ENCODE results near the gene MYL5.
"Not testable (repeated sequence)": the region's sequence is repeated elsewhere in the genome, so short reads cannot be mapped to it uniquely, and the experiment has no call there.

MYL5 gene

DNA sequence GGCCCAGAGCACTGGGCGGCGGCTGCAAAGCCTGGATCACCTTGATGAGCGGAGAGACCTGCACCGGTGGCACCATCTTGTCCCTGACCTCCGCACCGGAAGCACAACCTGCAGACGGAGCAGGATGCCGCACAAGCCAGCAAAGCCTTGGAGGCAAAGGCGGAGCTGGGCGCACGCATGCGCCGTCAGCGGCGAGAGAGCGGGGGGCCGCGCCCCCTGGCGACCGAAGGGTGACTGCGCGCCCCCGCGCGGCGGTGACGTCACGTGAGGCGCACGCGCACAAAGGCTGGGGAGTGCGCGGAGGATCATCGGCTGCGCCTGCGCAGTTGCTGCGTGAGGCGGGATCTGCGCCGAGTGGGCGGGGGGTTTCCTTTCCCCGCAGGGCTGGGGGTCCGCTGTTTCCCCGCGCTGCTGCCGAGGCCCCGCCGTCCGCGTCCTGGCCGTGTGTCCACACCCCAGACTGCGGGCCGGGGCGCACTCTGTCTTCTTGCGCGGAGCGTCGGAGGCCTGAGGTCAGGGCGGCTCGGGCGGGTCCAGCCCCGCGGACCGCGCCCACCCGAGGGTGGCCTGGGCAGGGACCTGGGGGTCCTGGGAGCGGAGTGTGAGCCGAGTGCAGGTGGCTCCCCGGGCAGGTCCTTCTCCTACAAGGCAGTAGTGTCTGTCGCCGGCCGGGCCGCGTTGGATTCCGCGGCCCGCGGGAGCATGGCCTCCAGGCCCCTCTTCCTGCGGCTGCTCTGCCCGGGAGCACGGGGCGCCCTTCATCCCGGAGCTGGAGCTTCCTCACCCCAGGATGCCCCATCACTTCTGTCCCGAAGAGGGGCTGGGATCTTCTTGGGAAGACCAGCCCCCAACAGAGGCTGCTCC is at the start of gene MYL5, which contains the start of gene ATP5ME:
Gene MYL5, plus strand, starts transcription at position 371 of the 864 bp plus-strand sequence. CDS start 3,485 bp downstream, outside the sequence.
Gene ATP5ME, minus strand, starts transcription at position 105 of the 864 bp plus-strand sequence. Its CDS starts 29 bp downstream, at position 76.
- peak; percentile 96 to 98 for DNase-seq (ENCODE audit: low read depth in 2 of 2)

DNA sequence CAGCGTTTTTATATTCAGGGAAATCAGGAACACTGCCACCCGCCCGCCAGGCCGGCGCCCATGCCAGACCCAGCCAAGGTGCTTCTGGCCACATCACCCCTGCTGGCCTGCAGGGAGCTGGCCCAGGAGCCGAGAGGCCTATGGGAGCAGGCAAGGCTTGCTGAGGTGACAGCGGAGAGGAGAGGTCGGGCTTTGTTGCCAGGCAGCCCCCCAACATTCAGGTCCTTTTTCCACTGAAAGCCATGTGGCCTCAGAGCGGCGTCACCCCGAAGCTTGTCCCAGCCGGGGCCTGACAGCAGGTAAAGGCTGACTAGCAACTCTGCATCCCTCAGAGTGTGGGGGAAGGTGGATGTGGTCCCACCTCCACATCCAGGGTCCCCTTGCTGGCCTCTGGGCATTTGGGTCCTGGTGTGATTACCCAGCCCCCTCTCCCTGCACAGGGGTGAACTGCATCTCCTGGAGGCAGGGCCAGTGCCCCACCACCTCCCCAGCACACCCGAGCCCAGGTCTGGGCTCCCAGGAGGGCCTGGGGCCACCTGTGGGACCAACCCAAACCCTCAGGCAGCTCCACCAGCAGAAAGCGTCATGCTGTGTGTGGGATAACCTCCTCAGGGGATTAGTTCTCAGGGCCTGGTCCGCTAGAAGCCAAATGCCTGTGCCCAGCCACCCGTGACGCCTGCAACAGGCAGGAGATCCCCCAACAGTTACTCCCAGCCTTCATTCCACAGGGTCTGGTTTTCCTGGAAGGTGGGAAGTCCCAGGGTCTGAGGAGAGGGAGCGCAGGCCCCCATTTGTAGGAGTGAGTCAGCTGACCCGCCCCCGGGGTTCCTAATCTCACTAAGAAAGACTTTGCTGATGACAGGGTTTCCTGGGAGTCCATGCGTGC is 49.4 kb upstream of the MYL5 start, which contains the start of gene PDE6B:
Gene PDE6B, plus strand, starts transcription at position 869 of the 886 bp plus-strand sequence. CDS start 54 bp downstream, outside the sequence.
- no peak for DNase-seq (ENCODE audit: low read depth in 2 of 2)

- no peak for DNase-seq (ENCODE audit: low read depth in 2 of 2)
These were observed 48.6 kb upstream of the MYL5 start for GRCh38 chr4:625631-626161.

DNA sequence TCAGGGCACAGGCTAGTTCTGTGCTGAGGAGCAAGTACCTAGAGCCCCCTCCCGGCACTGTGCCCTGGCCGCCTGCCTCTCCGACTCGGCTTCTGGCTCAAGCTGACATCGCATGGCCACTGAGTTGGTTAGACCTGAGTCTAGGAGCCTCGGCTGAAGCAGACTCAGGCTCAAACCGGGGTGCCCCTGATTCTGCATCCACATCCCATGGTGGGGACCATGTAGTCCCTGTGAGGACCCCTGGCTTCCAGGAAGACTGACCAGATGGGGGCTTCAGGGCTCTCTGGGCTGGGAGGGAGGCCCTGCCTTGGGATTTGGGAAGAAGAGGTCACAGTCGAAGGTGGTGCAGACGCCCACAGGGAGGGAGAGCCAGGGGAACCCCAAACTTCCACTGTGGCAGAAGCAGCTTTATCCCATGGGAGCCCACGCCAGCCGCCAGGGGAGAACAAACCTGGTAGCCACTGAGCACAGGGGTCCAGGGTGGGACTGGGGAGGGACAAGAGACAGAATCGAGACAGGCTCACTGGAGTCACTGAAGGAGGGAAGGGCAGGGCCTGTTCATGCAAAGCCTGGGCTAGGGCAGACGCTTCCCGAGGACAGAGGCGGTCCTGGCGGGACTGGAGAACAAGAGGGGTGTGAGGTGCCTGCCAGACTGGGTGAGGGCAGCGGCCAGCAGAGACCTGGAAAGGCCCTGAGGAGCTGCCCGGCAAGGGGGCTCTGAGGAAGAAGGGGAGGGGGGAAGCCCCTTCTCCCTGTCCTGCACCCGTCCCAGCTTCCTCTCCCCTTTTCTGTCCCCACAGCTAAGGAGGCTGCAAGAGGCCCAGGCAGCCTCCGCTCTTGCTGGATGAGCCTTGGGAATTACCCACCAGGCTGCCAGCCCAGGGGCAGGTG is 47.9 kb upstream of the MYL5 start:
- DNase-seq (ENCODE audit: low read depth in 2 of 2), result no peak

DNA sequence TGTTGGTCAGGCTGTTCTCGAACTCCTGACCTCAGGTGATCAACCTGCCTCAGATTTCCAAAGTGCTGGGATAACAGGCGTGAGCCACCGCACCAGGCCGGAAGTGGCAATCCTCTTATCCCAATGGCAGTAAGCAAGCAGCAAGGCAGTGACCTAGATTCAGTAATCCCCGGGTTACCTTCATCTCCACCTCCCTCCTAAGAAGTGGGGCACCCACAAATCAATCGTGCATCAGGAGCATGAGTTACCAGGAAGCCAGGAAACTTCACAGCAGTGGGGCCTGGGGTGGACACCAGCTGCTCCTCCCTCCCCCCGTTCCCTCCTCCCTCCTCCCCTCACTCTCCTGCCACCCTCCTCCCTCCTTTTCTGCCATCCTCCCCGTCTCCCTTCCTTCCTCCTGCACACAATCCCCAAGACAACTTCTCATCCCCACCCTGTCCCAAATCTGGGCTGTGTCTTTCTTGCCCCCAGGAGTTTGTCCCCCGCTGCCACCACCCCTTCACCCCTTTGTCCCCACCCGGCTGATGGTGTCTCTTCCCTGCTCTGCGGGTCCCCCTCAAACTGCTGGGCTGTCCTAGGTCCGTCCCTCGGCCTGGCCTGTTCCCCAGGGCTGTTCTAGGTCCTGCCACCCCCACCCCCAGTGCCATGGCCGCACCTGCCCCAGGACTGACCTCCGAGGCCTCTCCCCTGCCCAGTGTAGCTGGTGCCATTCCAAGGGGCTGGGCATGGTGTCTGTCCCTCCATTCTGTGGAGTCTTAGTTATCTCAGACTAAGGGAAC is 46.8 kb upstream of the MYL5 start:
- no peak for DNase-seq (ENCODE audit: low read depth in 2 of 2)

GRCh38 chr4:628311-628741 is 46.0 kb upstream of the MYL5 start:
- no peak for DNase-seq (ENCODE audit: low read depth in 2 of 2)

- no peak for DNase-seq (ENCODE audit: low read depth in 2 of 2)
These were observed 45.3 kb upstream of the MYL5 start for GRCh38 chr4:628821-629635.

GRCh38 chr4:629636-629914 is 44.8 kb upstream of the MYL5 start:
- no peak for DNase-seq (ENCODE audit: low read depth in 2 of 2)

- DNase-seq (ENCODE audit: low read depth in 2 of 2), result no peak
These were observed 44.3 kb upstream of the MYL5 start for GRCh38 chr4:629915-630641.

GRCh38 chr4:630656-631055 is 43.7 kb upstream of the MYL5 start:
- DNase-seq (ENCODE audit: low read depth in 2 of 2), result no peak

DNA sequence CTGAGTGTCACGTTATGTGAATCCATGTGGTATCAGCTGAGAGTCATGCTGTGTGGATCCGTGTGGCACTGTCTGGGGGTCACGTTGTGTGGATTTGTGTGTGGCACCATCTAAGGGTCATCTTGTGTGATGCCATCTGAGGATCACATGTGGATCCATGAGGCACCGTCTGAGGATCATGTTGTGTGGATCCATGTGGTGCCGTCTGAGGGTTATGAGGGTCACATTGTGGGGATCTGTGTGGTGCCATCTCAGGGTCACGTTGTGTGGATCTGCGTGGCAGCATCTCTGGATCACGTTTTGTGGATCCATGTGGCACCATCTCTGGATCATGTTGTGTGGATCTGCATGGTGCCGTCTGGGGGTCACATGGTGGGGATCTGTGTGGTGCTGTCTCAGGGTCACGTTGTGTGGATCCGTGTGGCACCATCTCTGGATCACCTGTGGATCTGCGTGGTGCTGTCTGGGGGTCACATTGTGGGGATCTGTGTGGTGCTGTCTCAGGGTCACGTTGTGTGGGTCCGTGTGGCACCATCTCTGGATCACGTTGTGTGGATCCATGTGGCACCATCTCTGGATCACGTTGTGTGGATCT is 42.0 kb upstream of the MYL5 start:
- DNase-seq (ENCODE audit: low read depth in 2 of 2), result no peak

DNA sequence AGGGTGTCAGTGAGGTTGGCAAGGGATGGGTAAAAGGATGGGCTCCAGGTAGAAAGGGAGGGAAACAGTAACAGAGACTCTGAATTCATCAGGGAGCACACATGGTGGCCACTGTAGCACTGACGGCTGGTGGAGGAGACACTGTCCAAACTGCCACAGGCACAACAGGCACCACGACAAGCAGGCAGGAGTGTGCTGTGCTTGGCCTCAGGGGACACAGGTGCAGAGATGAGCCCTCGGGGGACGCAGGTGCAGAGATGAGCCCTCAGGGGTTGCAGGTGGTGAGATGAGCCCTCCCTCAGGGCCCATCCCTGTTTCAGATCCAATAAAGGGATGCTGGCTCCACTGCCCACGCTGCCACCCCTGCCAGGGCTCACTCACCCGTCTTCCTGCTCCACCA is 41.4 kb upstream of the MYL5 start:
- no peak for DNase-seq (ENCODE audit: low read depth in 2 of 2)

GRCh38 chr4:633406-633805 is 40.9 kb upstream of the MYL5 start:
- DNase-seq (ENCODE audit: low read depth in 2 of 2), result no peak

- no peak for DNase-seq (ENCODE audit: low read depth in 2 of 2)
These were observed 40.3 kb upstream of the MYL5 start for GRCh38 chr4:633976-634598.

GRCh38 chr4:634599-634985 is 39.8 kb upstream of the MYL5 start:
- DNase-seq (ENCODE audit: low read depth in 2 of 2), result no peak

DNA sequence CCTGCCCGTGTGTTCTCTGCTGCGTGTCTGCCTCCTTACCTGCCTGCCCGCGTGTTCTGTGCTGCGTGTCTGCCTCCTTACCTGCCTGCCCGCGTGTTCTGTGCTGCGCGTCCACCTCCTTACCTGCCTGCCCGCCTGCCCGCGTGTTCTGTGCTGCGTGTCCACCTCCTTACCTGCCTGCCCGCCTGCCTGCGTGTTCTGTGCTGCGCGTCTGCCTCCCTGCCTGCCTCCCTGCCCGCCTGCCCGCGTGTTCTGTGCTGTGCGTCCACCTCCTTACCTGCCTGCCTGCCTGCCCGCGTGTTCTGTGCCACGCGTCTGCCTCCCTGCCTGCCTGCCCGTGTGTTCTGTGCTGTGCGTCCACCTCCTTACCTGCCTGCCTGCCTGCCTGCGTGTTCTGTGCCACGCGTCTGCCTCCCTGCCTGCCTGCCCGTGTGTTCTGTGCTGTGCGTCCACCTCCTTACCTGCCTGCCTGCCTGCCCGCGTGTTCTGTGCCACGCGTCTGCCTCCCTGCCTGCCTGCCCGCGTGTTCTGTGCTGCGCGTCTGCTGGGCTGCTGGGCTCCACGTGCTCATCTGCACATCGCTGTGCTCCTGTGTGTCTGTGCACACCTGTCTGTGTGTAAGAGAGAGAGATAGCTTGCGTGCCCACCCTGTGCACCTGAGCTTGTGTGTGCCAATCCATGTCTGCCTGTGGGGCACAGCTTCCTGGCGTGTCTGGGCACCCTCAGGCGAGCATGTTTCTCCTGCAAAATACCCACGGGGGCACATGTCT is 39.1 kb upstream of the MYL5 start:
- not testable (repeated sequence) for DNase-seq (ENCODE audit: low read depth in 2 of 2)
